Stimulated activated CD8-positive, alpha-beta memory T cell treated with anti-CD3 and anti-CD28 coated beads, Interleukin-12 subunit alpha, Interleukin-12 subunit beta, amount 100 ng/mL, for 4 hours (primary cell): Measurements from ENCODE around the gene DDX24.

Experiments used
- DNase-seq: peaks from one replicate; pipeline ENCODE4 v3.0.0-alpha.2; 2020; ENCODE audit warnings: low read depth

DDX24 gene

DNA sequence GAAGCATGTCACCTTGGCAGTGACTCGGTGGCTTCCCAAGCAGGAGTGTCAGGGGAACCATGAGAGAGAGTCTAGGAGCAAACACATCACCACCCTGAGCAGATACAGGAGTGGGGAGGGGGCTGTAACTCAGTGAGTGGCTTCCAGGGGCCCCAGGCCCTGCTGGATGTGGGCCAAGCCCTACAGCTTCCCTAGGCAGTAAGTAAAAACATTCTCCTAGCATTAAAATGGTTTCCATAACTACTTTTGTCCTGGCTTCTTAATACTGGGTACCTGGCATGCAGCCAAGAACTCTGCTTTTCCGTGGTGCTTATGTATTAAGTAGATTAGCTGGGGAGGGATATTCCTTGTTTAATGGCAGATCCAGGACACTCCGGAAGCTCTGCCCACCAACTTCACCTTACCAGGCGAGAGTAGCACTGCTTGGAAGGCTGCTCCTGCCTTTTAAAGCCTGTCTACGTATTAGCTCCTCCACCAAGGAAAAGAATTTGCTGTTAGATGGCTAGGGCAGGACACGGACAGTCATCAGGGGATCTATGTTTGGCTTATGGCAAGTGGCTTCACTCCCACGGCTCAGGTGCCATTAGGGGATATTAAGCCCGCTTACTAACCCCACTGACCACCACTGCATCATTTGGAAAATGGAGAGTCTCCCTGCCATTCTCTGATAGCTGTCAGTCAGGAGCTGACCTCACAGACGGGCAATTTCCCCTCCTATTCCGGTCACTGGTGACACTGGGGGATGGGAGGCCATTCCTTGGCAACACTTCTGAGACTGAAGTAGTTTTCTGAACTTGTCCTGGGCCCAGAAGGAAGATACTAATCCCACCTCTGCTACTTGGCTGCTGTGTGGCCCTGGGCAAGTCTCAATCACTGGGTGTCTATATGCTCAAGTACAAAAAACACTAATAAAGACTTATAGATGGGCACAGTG, 32.0 kb downstream of the DDX24 start:
- DNase-seq, result no peak

DNA sequence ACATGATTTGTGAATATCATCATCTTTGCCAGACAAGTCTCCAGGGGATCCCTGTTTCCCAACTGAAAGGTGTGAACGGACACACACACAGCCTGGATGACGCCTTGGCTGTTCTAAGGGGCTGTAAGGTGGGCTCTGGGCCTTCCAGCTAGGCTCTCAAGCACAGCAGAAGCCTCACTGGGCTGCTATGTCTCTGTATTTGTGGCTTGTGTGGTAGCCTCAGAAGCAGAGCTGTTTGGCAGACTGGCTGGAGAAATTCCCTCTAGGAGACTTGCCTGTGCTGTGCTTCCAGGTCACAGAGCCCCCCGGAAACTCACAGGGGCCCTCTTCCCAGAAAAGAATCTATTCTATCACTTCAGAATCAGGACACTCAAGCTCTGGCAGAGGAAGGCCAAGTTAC, 33.4 kb downstream of the DDX24 start:
- DNase-seq, result no peak

DNA sequence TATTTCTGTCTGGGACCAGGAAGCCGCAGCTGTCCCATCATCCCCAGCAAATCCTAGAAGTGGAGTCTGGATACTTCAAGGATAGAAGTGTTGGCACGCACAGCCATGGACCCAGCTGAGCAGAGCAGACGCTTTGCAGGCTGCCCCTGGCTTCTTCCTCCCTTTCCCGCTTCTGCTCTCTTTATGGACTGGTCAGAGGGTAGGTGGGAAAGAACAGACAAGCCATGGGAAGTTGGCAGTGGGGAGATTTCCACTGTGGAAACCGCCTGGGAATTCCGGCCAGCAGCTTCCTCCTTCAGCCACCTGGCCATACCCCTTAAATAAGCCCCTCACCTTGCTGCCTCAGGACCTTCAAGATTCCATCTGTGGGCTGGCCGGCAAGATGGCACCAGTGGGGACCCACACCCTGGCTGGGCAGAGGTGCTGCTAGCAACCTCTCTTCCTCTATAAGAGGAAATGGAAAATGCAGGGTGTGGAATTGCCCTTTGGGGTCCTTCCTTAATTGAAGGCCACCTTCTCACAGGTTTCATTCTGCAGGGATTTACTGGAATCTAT, 34.2 kb downstream of the DDX24 start:
- no peak for DNase-seq

DNA sequence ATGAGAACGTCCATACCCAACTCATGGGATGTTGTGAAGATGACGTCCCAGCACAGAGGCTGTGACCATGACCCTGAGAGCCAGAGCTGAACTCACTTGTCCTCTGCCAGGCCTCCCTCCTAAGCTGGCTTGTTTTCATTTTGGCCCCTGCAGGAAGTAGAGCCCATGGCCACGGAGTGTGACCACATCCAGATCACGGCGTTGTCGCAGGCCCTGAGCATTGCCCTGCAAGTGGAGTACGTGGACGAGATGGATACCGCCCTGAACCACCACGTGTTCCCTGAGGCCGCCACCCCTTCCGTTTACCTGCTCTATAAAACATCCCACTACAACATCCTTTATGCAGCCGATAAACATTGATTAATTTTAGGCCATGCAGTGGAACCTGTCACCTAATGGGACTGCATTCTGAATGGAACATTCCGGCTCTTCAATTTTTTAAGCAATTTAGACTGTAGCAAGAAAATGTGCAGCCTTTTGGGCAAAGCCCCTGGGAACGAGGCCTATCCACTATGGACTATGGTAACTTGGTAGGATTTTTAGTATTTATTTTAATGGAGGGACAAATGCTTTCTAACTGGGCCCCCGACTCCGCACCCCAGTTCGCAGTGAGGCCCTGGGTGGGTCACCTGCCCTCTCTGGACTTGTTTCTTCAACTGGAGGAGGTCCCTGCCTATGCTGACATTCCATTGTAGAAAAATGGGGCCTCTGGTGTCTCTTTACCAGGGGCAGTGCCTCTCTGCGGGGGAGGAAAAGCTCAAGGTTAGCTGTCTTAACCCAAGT, 35.2 kb downstream of the DDX24 start:
- no peak for DNase-seq

DNA sequence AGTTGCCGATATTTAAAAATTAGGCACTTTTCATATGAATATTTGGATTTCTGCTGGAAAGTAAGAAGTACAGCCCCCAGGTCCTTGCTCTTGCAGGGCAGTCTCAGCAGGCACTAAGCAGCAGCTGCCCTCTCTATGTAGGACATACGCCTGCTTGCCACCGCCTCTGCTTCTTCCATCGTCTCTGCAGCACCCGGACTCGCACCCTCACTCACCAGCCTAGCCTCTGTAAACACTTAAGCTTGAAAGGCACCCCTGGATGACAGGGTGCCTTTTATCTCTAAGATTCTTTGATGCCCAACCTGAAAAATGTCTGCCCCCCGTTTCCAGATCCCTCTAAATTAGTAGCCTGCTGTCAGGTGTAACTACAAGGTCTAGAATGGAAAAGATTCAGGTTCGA, 35.9 kb downstream of the DDX24 start:
- no peak for DNase-seq

DNA sequence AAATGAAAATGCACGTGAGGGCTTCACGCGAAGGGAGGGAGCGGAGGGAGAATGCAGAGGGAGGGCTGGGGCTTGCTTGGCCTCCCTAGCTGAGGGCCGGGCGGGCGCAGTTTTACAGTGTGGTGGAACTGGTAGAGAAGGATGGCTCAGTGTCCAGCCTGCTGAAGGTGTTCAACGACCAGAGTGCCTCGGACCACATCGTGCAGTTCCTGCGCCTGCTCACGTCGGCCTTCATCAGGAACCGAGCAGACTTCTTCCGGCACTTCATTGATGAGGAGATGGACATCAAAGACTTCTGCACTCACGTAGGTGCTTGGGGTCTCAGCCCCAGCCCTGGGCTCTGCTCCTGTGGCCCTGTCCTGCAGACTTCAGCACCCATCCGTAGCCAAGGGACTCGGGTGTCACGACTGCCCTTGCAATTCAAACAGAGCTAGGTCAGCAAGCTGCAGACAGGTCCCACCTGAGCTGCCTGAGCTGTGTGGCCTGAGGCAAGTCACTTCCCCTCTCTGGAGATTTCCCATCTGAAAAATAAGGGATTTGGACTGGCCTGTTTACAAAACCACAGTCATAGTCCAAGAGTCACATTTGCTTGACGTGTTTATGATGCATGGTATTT, 36.4 kb downstream of the DDX24 start:
- DNase-seq, result no peak

DNA sequence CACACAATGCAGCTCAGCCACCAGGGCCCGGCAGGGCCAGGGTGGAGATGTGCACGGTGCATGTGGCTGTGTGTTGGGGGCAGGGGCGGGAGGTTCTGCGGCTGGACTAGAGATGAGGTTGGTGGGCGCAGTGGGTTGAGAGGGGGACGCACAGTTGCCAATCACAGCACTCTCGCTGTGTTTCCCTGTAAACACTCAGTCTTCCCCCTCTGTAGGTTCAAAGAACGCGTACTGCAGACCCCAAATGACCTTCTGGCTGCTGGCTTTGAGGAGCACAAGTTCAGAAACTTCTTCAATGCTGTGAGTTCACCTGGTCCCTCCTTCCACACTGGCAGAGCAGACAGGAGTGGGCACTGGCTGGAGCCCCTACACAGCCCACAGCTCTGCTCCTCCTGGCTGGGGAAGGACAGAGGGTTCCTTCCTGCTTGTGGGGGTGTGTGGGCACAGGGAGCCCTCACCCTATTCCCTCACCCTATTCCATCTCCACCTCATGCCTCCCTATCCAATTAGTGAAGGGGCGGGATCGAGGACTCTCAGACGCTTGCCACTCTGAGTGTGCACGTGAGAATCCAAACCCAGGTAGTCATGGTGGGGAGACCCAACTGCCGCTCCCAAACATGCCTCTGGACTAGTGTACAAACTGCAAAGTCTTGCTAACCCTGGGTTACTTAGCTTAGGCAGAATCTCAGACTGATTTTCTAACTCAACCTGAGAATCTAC, 37.1 kb downstream of the DDX24 start:
- DNase-seq, result no peak

DNA sequence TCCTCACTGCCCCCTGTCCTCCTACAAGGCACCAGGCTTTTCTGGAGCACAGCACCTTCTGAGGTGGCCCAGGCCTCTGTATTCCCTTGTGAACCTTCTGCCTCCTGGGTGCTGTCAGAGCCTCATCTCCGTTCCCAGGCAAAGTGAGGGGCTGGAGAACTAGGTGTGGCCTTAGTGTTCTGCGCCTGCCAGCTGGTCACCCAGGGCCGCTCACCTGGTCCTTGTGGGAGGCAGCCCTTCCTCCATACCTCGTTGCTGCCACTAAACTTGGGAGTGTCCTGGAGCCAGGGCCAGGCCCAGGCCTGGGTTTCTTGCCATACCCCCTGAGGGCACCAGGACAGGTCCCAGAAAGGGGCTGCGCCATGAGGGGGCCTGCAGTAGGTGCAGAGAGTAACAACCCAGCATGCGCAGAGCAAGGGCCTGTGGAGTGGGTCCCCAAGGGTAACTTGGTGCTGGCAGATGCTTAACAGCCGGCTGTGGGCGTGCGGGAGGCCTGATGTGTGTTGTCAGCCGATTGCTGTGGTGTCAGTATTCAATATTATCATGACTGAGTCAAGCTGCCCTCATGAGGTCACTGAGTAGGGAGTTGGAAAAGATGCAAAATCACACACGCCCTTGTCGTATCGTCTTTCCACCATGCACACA, 37.8 kb downstream of the DDX24 start:
- DNase-seq, result no peak

DNA sequence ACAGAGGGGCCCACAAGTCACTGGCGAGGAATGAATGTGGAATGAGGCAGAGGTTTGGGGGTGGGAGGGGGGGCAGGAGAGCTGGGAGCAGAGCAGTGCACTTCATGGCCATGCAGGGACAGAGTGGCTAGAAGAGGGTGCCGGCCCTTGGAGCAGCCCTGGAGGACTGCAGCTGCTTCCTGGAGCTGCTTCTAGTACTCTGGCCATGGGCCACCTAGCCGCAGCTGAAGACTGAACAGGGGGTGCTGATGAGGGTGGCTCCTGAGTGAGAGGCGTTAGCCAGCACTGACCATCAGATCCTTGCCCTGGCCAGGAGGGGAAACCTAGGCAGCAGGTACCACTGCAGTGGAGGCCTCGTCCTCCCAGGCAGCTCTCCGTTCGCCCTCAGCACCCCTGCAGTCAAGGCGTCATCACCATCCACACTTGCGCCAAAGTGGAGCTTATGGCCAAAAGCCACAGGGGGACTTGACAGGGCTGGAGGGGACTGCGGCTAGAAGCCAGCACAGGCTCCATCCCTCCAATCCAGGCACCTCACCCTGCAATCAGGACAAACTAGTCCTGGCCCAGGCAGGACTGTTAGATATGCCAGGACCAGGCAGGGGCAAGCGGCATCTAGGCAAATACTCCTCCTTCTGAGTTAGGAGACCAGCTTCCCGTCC, 38.4 kb downstream of the DDX24 start:
- DNase-seq, result no peak

DNA sequence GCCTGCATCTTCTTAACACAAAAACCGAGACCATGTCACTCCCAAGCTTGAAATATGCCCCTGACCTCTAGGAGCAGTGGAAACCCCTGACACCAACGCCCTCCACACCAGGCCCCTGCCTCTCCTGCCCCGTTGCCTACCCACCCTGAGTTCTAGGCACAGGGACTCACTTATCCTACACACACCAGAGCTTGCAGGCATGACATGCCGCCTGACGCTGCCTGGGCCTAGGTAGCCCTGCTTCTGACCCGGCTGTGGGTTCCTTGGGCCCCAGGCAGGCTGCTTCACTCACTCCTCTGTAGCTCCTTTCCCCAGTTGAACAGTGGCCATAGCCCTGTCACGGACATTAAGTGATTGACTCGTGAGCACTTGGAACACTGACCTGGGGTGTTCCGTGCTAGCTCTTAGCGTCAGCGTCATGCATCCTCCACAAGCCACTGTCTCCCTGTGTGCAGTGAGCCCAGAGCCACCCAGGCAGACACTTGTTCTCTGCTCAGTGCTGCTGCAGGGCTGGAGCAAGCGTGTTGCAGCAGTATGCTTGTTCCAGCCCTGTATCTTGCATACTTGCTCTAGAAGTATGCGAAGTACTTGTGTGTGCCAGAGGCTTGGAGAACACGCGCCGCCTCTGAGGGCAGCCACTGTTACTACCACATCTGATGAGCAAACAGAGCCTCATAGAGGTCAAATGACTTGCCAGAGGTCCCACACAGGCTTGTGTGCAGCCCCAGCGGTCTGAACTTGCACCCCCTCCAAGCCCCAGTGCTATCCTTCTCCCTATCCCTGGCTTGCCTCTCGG, 39.3 kb downstream of the DDX24 start:
- no peak for DNase-seq

DNA sequence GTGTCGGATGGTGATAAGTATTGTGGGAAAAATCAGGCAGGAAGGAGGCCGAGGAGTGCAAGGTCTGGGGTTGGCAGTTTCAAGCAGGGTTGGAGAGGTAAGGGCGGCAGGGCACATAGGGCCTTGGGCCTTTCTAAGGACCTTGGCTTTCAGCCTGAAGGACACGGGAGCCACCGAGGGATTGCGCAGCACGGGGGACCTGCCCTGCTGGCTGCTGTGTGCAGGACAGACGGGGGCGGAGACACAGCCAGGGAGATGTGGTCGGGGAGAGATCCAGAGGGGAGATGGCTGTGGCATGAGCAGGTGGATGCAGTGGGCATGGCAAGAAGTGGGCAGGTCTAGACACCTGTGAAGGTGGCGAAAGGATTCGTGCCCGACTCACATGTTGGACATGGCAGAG, 40.2 kb downstream of the DDX24 start:
- no peak for DNase-seq

DNA sequence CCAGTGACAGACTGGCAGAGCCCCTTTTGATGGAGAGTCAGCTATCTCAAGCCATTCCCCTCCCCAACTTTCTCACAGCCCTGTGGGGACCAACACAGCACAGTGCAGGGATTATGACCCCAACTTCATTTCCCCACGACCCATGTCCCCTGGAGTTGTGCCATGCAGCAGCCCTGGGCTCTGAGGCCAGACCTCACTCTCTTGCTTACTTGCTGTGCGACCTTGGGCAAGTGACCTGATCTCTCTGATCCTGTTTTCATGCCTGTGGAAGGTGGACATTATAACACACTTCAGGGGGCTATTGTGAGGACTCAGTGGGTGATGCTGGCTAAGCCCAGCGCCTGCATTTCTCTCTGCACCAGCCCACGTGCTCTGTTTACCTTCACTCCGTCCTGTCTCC, 40.8 kb downstream of the DDX24 start:
- DNase-seq, result no peak

DNA sequence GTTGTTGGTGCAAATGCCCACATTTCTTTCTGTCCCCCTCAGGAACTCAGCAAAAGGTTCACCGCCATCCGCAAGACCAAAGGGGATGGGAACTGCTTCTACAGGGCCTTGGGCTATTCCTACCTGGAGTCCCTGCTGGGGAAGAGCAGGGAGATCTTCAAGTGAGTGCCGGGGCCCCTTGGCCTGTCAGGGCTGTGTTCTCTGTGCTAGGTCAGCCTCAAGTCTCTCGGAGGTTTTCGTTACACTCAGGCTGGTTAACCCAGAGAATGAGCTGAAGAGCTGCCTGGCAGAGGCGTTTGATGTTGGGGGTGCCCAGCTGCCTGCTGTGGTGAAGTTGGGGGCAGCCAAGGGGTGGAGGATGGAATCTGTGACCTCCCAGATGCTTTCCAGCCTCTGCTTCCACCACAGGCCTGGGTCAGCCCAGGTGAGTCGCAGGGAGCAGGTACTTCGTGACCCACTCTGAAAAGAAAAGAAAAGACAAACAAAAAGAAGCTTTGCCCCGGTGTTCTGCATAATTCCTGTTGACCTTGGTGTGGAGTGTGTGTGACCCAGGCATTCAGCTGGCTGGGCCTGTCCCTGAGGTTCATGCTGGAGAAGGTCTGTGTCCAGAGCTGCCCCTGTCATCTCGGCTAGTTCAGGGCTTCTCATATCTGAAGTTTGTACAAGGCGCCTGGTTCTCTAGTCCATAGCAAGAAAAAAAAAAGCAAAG, 41.9 kb downstream of the DDX24 start:
- DNase-seq, result no peak

DNA sequence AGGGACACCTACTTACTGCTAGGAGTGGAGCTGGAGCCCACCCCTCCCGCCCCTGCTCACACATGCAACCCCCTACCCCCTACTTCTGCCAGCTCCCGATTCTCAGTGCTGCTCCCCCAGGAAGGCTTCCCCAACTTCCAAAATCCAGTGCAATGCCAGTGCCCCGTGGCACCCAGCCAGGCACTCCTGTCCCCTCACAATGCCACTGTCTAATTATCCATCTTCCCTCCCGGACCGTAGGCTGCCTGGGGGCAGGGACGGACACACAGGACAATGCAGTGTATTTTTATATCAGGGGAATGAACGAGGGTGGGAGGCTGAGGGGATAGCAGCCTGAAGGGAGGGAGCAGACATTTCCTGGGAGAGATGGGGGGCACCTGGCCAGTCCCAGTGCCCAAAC, 42.5 kb downstream of the DDX24 start:
- DNase-seq, result no peak

DNA sequence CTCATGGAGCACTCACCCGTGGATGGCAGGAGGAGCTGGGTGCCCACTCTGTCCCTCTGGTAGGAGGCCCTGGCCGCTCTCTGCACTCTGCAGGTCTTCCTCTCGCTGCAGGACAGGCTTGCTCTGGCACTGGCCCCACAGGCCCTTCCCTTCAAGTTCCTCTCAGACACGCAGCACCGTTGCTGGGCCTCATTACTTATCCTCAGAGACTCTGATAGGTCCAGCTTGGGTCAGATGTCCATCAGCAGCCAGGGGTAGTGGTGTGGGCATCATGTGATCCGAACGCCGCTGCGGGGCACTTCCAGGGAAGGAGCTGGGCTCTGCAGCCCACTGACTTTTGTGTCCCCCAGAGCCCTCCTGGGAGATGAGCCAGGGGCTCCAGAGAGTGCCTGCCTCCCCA, 43.0 kb downstream of the DDX24 start:
- DNase-seq, result no peak

DNA sequence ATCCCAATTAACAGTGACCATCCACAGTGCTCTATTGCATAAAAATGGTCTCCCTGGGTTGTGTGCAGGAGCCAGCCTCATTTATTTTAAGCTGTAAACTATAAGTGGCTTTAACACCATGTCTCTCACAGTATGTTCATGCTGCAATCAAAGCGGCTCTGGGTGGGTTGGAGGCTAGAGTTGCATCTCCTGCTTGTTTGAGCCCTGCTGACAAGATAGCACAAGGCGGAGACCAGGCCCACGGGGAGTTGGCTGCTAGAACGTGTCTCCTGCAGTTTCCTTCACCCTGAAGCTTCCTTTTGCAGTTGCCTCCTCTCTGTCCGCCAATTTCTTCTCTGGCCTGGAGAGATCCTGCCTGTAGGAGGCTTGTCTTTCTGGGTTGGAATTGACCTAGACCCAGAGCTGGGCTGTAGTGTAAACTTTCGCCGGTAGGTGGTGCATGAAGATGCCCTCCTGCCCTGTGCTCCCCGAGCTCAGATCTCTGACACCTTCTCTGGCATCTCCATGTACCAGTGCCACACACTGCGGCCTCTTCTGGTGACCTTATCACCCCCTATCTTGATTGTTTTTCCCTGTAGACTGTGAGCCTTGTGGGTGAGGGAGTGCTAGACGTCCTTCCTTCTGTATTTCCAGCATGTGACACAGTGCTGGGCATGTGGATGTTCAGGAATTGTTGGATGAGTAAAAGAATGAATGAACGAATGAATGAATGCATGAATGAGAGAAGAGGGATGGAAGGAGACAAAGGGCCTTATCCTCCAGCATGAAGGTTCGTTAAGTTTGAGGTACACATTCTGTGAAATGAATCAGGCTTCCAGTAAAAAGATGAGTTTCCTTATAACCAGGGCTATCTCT, 44.5 kb downstream of the DDX24 start:
- DNase-seq, result peak; percentile 40

DNA sequence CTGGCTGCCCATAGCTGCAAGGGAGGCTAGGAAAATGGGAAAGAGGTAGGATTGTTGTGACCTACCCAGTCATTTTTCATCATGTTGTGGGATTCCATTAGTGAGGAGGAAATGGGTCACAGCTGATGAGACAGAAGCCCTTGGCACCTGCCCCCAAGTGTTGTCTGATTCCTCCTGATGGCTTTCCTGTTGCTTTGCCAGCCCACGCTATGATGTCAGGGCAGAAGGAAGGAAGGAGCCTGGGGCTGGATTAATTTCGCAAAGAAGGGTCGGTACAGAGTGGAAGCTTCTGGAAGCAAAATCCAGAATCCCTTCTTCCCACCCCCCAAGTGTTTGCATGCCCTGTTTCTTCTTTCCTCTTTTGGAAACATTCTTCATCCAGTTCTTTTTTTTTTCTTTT, 46.1 kb downstream of the DDX24 start:
- no peak for DNase-seq

DNA sequence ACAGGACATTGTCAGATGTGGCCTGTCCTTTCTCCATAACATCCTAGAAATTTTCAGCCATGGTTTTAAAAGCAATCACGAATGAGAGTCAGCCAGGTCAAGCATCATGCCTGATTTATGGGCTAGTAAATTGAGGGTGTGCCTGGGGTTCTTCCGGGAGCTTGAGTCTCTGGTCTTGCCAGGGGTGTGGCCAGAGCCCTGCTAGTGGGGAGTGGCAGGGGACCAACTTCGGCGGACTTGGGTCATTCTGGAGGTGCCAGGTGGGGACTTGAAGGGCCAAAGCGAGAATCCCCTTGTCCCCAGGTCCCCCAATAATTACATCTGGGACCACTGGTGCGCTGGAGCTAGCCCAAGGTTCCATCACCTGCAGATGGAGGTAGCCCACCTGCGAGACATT, 49.1 kb downstream of the DDX24 start:
- no peak for DNase-seq
